ACC112 (cell line): Measurements from ENCODE around the gene LARP1.

Experiments used
- H2AFZ ChIP-seq: fragments of 200-600 bp; sonication (generic); one replicate; pipeline ENCODE4 v1.6.0; 2017; ENCODE audit warnings: antibody characterized with exemption, low read length; ENCODE audit not compliant: unreplicated experiment
- H3K27ac ChIP-seq: fragments of 200-600 bp; sonication (generic); 2 replicates; pipeline ENCODE4 v1.5.1; 2014; ENCODE audit warnings: low read depth, mild to moderate bottlenecking, antibody characterized with exemption, low read length, moderate library complexity
- H3K27me3 ChIP-seq: fragments of 200-600 bp; sonication (generic); 2 replicates; pipeline ENCODE4 v1.6.1; 2014; ENCODE audit warnings: mild to moderate bottlenecking, antibody characterized with exemption, low read length, moderate library complexity, mixed read lengths; ENCODE audit not compliant: insufficient read depth
- H3K36me3 ChIP-seq: fragments of 200-600 bp; sonication (generic); 2 replicates; pipeline ENCODE4 v1.6.1; 2016; ENCODE audit warnings: mild to moderate bottlenecking, antibody characterized with exemption, low read length, moderate library complexity, mixed read lengths; ENCODE audit not compliant: insufficient read depth
- H3K4me1 ChIP-seq: fragments of 200-600 bp; sonication (generic); one replicate; pipeline ENCODE4 v1.6.1; 2016; ENCODE audit warnings: low read length, mixed read lengths; ENCODE audit not compliant: insufficient read depth, unreplicated experiment, control insufficient read depth
- H3K4me3 ChIP-seq: fragments of 200-600 bp; sonication (generic); 2 replicates; pipeline ENCODE4 v1.5.1; 2014; ENCODE audit warnings: mild to moderate bottlenecking, low read depth, low read length
- H3K79me2 ChIP-seq: fragments of 200-600 bp; sonication (generic); one replicate; pipeline ENCODE4 v1.6.0; 2016; ENCODE audit warnings: low read length; ENCODE audit not compliant: control insufficient read depth, unreplicated experiment, insufficient read depth

Gene LARP1

GRCh38 chr5:154793599-154794524 lies 38.7 kb downstream of the LARP1 start:
- peaks cover 28% of the 10 kb centered on the region for H3K36me3 ChIP-seq
- no peak overlapping the region for H2AFZ ChIP-seq
- peaks cover 50% of the 10 kb centered on the region for H3K79me2 ChIP-seq
- H3K27me3 ChIP-seq = no peaks in the 10 kb centered on the region
- H3K4me3 ChIP-seq = no peak overlapping the region
- H3K27ac ChIP-seq = peak overlapping the region; percentile 41
- peaks cover 20% of the 10 kb centered on the region for H3K4me1 ChIP-seq

- Histone ChIP-seq H3K36me3 (peaks cover 34% of the 10 kb centered on the region), H3K27me3 (no peaks in the 10 kb centered on the region), H3K27ac (peak overlapping the region; percentile 41), H3K4me1 (peaks cover 20% of the 10 kb centered on the region), H2AFZ (no peak overlapping the region), H3K79me2 (peaks cover 44% of the 10 kb centered on the region), H3K4me3 (no peak overlapping the region)
Observed at GRCh38 chr5:154794525-154795234, 39.5 kb downstream of the LARP1 start.

- Histone ChIP-seq H3K27me3 (no peaks in the 10 kb centered on the region), H3K27ac (peak overlapping the region; percentile 33), H3K79me2 (peaks cover 38% of the 10 kb centered on the region), H3K4me1 (peaks cover 20% of the 10 kb centered on the region), H3K36me3 (peaks cover 38% of the 10 kb centered on the region), H2AFZ (no peak overlapping the region), H3K4me3 (no peak overlapping the region)
Observed at GRCh38 chr5:154795235-154795596, 40.0 kb downstream of the LARP1 start.

- Histone ChIP-seq H3K27me3 (no peaks in the 10 kb centered on the region), H3K36me3 (peaks cover 41% of the 10 kb centered on the region), H3K79me2 (peaks cover 18% of the 10 kb centered on the region)
Observed at GRCh38 chr5:154797762-154798161, 42.6 kb downstream of the LARP1 start.

DNA sequence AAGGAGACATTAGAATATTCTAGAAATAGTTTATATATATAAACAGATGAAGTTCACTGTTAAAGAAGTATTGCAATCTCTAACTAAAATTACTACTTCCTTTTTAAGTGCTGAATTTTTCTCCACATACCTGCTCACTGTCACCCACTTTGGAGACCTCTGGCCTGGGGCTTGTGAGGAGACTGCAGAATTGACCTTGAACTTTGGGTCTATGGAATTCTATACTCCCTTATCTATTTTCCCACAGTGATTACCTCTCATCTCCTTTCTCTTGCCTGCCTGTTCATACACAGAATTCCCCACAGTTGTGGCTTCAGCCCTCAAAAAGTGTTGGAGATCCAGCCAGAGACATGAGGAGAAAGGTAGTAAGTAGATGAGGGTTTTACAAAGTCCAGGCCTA lies 45.4 kb downstream of the LARP1 start:
- no peak overlapping the region for H3K27ac ChIP-seq
- peaks cover under 1% of the 10 kb centered on the region for H3K4me1 ChIP-seq
- peaks cover 9% of the 10 kb centered on the region for H3K79me2 ChIP-seq

More at GRCh38 chr5:154797762-154798161, 42.6 kb downstream of the LARP1 start:
- no peak overlapping the region for H3K27ac ChIP-seq
- H3K4me1 ChIP-seq = peaks cover 20% of the 10 kb centered on the region
- H2AFZ ChIP-seq = no peak overlapping the region
- no peak overlapping the region for H3K4me3 ChIP-seq

DNA sequence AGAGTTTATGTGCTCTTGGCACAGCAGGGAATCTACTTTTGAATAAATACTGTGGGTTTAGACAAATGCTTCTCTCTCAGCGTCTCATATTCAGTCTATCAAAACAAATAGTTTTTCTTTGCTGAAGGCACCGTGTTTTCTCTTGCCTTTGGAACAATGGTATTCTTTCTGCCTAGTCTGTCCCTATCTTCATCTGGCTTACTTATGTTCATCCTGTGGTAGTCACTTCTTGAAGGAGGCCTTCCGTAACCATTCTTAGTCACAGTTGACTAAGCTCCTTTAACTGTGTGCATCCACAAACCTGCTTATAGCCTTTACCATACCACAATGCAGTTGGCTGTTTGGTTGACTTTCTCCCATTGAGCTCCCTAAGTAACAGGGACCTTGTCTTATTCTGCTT lies 45.9 kb downstream of the LARP1 start:
- Histone ChIP-seq H3K4me1 (no peaks in the 10 kb centered on the region), H2AFZ (no peak overlapping the region), H3K79me2 (peaks cover 9% of the 10 kb centered on the region), H3K27ac (no peak overlapping the region), H3K4me3 (no peak overlapping the region), H3K36me3 (peaks cover 54% of the 10 kb centered on the region), H3K27me3 (no peaks in the 10 kb centered on the region)

More for the DNA sequence above, 45.4 kb downstream of the LARP1 start:
- Histone ChIP-seq H3K4me3 (no peak overlapping the region), H2AFZ (no peak overlapping the region), H3K27me3 (no peaks in the 10 kb centered on the region), H3K36me3 (peaks cover 51% of the 10 kb centered on the region)

DNA sequence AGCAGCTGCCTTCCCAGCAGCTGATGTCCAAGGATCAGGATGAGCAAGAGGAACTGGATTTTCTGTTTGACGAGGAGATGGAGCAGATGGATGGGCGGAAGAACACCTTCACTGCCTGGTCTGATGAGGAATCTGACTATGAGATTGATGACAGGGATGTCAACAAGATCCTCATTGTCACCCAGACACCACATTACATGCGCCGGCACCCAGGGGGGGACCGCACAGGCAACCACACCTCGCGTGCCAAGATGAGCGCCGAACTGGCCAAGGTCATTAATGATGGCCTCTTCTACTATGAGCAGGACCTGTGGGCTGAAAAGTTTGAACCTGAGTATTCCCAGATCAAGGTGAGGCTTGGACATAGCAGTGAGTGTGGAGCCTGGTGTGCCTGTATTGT lies 46.9 kb downstream of the LARP1 start:
- no peak overlapping the region for H3K4me3 ChIP-seq
- H3K27ac ChIP-seq = no peak overlapping the region
- H2AFZ ChIP-seq = no peak overlapping the region
- H3K4me1 ChIP-seq = no peaks in the 10 kb centered on the region
- H3K36me3 ChIP-seq = peaks cover 54% of the 10 kb centered on the region
- peaks cover 4% of the 10 kb centered on the region for H3K79me2 ChIP-seq
- H3K27me3 ChIP-seq = no peaks in the 10 kb centered on the region

GRCh38 chr5:154806176-154806575 lies 51.0 kb downstream of the LARP1 start:
- Histone ChIP-seq H3K4me1 (no peaks in the 10 kb centered on the region), H2AFZ (no peak overlapping the region), H3K27ac (no peak overlapping the region), H3K36me3 (peaks cover 48% of the 10 kb centered on the region), H3K79me2 (peaks cover 4% of the 10 kb centered on the region), H3K27me3 (no peaks in the 10 kb centered on the region), H3K4me3 (no peak overlapping the region)

DNA sequence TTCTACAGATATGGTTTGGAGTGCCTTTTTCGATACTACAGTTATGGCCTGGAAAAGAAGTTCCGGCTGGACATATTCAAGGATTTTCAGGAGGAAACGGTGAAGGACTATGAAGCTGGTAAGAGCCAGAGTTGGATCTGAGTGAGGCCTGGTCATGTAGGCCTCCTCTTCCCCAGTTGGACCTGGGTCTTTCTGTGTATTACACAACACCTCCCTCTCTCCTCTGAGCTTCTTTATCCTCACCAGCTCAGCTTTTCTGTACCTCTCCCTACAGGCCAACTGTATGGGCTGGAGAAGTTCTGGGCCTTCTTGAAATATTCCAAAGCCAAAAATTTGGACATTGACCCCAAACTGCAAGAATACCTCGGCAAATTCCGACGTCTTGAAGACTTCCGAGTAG lies 56.1 kb downstream of the LARP1 start:
- peaks cover 37% of the 10 kb centered on the region for H3K36me3 ChIP-seq
- no peak overlapping the region for H3K27ac ChIP-seq
- H3K27me3 ChIP-seq = no peaks in the 10 kb centered on the region
- peaks cover 4% of the 10 kb centered on the region for H3K79me2 ChIP-seq
- H2AFZ ChIP-seq = no peak overlapping the region
- no peak overlapping the region for H3K4me3 ChIP-seq
- no peaks in the 10 kb centered on the region for H3K4me1 ChIP-seq

GRCh38 chr5:154811653-154812465 lies 56.7 kb downstream of the LARP1 start:
- H2AFZ ChIP-seq = no peak overlapping the region
- no peak overlapping the region for H3K27ac ChIP-seq
- no peaks in the 10 kb centered on the region for H3K79me2 ChIP-seq
- H3K36me3 ChIP-seq = peaks cover 34% of the 10 kb centered on the region
- no peak overlapping the region for H3K4me3 ChIP-seq
- H3K4me1 ChIP-seq = no peaks in the 10 kb centered on the region
- no peaks in the 10 kb centered on the region for H3K27me3 ChIP-seq
